ENCODE data around the gene C16orf54.

- peak; percentile 23 to 31 for TF ChIP-seq POLR2A (IDR thresholded peaks at IDR 0.05)
- peak; percentile 53 to 86 (median 82) for TF ChIP-seq CTCF (IDR thresholded peaks at IDR 0.05)
- peak; percentile 68 for TF ChIP-seq POLR2AphosphoS5 (IDR thresholded peaks at IDR 0.05)
- TF ChIP-seq EP300 (IDR thresholded peaks at IDR 0.05) = no peak
These were observed 44.6 kb upstream of the C16orf54 start, which contains the start of gene KIF22 for GRCh38 chr16:29790183-29790948.
